KMS-11 (cell line): ENCODE measurements around the gene CLSTN1.

Experiments used
- H2AFZ ChIP-seq: fragments of 200-600 bp; sonication (generic); 2 replicates; pipeline ENCODE4 v1.6.1; 2016; ENCODE audit warnings: antibody characterized with exemption, mixed run types, low read depth
- H3K27ac ChIP-seq: fragments of 200-600 bp; sonication (generic); 2 replicates; pipeline ENCODE4 v1.6.1; 2016; ENCODE audit warnings: mild to moderate bottlenecking, mixed run types
- H3K27me3 ChIP-seq: fragments of 200-600 bp; sonication (generic); 2 replicates; pipeline ENCODE4 v1.6.1; 2017; ENCODE audit warnings: mild to moderate bottlenecking, low read depth, mixed run types, moderate library complexity; ENCODE audit not compliant: insufficient read depth
- H3K36me3 ChIP-seq: fragments of 200-600 bp; sonication (generic); 2 replicates; pipeline ENCODE4 v1.6.1; 2017; ENCODE audit warnings: mild to moderate bottlenecking, mixed run types; ENCODE audit not compliant: insufficient read depth
- H3K4me1 ChIP-seq: fragments of 200-600 bp; sonication (generic); 2 replicates; pipeline ENCODE4 v1.6.1; 2016; ENCODE audit warnings: mild to moderate bottlenecking, low read depth, mixed run types; ENCODE audit not compliant: poor library complexity, severe bottlenecking
- H3K4me2 ChIP-seq: fragments of 200-600 bp; sonication (generic); 2 replicates; pipeline ENCODE4 v1.7.0; 2016; ENCODE audit warnings: mild to moderate bottlenecking, mixed run types
- H3K4me3 ChIP-seq: fragments of 200-600 bp; sonication (generic); IDR thresholded peaks from 2 replicates; pipeline ENCODE4 v1.6.1; 2017; ENCODE audit warnings: low read depth, low read length, mixed read lengths; ENCODE audit not compliant: insufficient read depth
- H3K79me2 ChIP-seq: fragments of 200-600 bp; sonication (generic); 2 replicates; pipeline ENCODE4 v1.6.1; 2016; ENCODE audit warnings: low read depth, mixed run types; ENCODE audit not compliant: insufficient read depth
- H3K9ac ChIP-seq: fragments of 200-600 bp; sonication (generic); 2 replicates; pipeline ENCODE4 v1.6.1; 2016; ENCODE audit warnings: mild to moderate bottlenecking, mixed run types
- H4K20me1 ChIP-seq: fragments of 200-600 bp; sonication (generic); 2 replicates; pipeline ENCODE4 v1.6.1; 2016; ENCODE audit warnings: mild to moderate bottlenecking, mixed run types; ENCODE audit not compliant: insufficient read depth
- TF ChIP-seq, protein P1 (sequence below): fragments of 200-600 bp; sonication (generic); conservative IDR thresholded peaks from 2 replicates; pipeline ENCODE4 v1.6.1; 2017; ENCODE audit warnings: low read depth, mild to moderate bottlenecking, antibody characterized with exemption, low read length, moderate library complexity, mixed read lengths

Gene CLSTN1

DNA sequence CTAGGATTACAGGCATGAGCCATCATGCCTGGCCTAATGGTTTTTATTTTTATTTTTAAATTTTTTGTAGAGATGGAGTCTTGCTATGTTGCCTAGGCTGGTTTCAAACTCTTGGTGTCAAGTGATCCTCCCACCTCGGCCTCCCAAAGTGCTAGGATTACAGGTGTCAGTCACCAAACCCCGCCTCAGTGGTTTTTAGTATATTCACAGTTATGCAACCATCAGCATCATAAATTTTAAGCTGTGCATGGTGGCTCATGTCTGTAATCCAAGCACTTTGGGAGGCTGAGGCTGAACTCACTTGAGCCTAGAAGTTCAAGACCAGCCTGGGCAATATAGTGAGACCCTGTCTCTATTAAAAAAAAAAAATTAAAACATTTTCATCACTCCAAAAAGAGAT lies 143.7 kb downstream of the CLSTN1 start:
- TF ChIP-seq, protein P1, sequence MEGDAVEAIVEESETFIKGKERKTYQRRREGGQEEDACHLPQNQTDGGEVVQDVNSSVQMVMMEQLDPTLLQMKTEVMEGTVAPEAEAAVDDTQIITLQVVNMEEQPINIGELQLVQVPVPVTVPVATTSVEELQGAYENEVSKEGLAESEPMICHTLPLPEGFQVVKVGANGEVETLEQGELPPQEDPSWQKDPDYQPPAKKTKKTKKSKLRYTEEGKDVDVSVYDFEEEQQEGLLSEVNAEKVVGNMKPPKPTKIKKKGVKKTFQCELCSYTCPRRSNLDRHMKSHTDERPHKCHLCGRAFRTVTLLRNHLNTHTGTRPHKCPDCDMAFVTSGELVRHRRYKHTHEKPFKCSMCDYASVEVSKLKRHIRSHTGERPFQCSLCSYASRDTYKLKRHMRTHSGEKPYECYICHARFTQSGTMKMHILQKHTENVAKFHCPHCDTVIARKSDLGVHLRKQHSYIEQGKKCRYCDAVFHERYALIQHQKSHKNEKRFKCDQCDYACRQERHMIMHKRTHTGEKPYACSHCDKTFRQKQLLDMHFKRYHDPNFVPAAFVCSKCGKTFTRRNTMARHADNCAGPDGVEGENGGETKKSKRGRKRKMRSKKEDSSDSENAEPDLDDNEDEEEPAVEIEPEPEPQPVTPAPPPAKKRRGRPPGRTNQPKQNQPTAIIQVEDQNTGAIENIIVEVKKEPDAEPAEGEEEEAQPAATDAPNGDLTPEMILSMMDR = no peak
- Histone ChIP-seq H3K4me3 (no peak overlapping the region), H4K20me1 (no peaks in the 10 kb centered on the region), H3K4me2 (no peak overlapping the region), H3K4me1 (no peaks in the 10 kb centered on the region), H3K79me2 (no peaks in the 10 kb centered on the region), H3K36me3 (no peaks in the 10 kb centered on the region), H3K27ac (no peak overlapping the region), H3K27me3 (no peaks in the 10 kb centered on the region), H3K9ac (no peak overlapping the region), H2AFZ (no peak overlapping the region)
